ENCODE measurements around the gene KRT38. TPM values are rescaled to one million over a fixed set of nuclear protein-coding genes. Genes with fewer than 3 reads are reported as not detected.

Gene KRT38
- total RNA-seq, 1 donor: under 0.01 TPM

GRCh38 chr17:41448506-41448905 lies 7.7 kb upstream of the KRT38 start:
- Histone ChIP-seq H3K9me3 (ENCODE audit: low read depth, low read length) (peaks cover 3% of the 10 kb centered on the region), H2AFZ (ENCODE audit: low read length) (no peak overlapping the region), H3K36me3 (ENCODE audit: insufficient read depth, low read length) (no peaks in the 10 kb centered on the region), H4K20me1 (ENCODE audit: insufficient read depth, low read length) (no peaks in the 10 kb centered on the region), H3K4me1 (ENCODE audit: insufficient read depth, low read length) (peaks cover 24% of the 10 kb centered on the region), H3K79me2 (ENCODE audit: insufficient read depth, low read length) (no peaks in the 10 kb centered on the region), H3K27ac (ENCODE audit: low read depth, low read length) (no peak overlapping the region), H3K4me3 (ENCODE audit: insufficient read depth, low read length) (no peak overlapping the region), H3K4me2 (ENCODE audit: insufficient read depth, low read length) (no peak overlapping the region), H3K27me3 (ENCODE audit: insufficient read depth, low read length) (no peaks in the 10 kb centered on the region)
- no peak for DNase-seq (ENCODE audit: insufficient read length, low spot score, missing footprints)
- no peak for TF ChIP-seq CTCF (IDR thresholded peaks at IDR 0.05; ENCODE audit: extremely low read depth, low read depth, low read length)

GRCh38 chr17:41446806-41447205 lies 6.0 kb upstream of the KRT38 start:
- H2AFZ ChIP-seq (ENCODE audit: low read length): no peak overlapping the region
- peak overlapping the region; percentile 35 for H3K27ac ChIP-seq (ENCODE audit: low read depth, low read length)
- no peaks in the 10 kb centered on the region for H3K36me3 ChIP-seq (ENCODE audit: insufficient read depth, low read length)
- no peaks in the 10 kb centered on the region for H3K27me3 ChIP-seq (ENCODE audit: insufficient read depth, low read length)
- no peaks in the 10 kb centered on the region for H3K79me2 ChIP-seq (ENCODE audit: insufficient read depth, low read length)
- no peak overlapping the region for H3K4me3 ChIP-seq (ENCODE audit: insufficient read depth, low read length)
- H3K4me2 ChIP-seq (ENCODE audit: insufficient read depth, low read length): peak overlapping the region; percentile 5
- peak; percentile 86 for DNase-seq (ENCODE audit: insufficient read length, low spot score, missing footprints)
- H3K9me3 ChIP-seq (ENCODE audit: low read depth, low read length): peaks cover 3% of the 10 kb centered on the region
- H3K4me1 ChIP-seq (ENCODE audit: insufficient read depth, low read length): peaks cover 32% of the 10 kb centered on the region
- H4K20me1 ChIP-seq (ENCODE audit: insufficient read depth, low read length): no peaks in the 10 kb centered on the region
- TF ChIP-seq CTCF (IDR thresholded peaks at IDR 0.05; ENCODE audit: extremely low read depth, low read depth, low read length): no peak

GRCh38 chr17:41444640-41445039 lies 3.9 kb upstream of the KRT38 start:
- DNase-seq (ENCODE audit: insufficient read length, low spot score, missing footprints): no peak
- no peak overlapping the region for H2AFZ ChIP-seq (ENCODE audit: low read length)
- peaks cover 32% of the 10 kb centered on the region for H3K4me1 ChIP-seq (ENCODE audit: insufficient read depth, low read length)
- H3K4me2 ChIP-seq (ENCODE audit: insufficient read depth, low read length): no peak overlapping the region
- no peak for TF ChIP-seq CTCF (IDR thresholded peaks at IDR 0.05; ENCODE audit: extremely low read depth, low read depth, low read length)
- no peaks in the 10 kb centered on the region for H3K9me3 ChIP-seq (ENCODE audit: low read depth, low read length)
- H3K27me3 ChIP-seq (ENCODE audit: insufficient read depth, low read length): no peaks in the 10 kb centered on the region
- H4K20me1 ChIP-seq (ENCODE audit: insufficient read depth, low read length): no peaks in the 10 kb centered on the region
- H3K36me3 ChIP-seq (ENCODE audit: insufficient read depth, low read length): no peaks in the 10 kb centered on the region
- no peak overlapping the region for H3K27ac ChIP-seq (ENCODE audit: low read depth, low read length)
- H3K4me3 ChIP-seq (ENCODE audit: insufficient read depth, low read length): no peak overlapping the region
- H3K79me2 ChIP-seq (ENCODE audit: insufficient read depth, low read length): no peaks in the 10 kb centered on the region

GRCh38 chr17:41444186-41444585 lies 3.4 kb upstream of the KRT38 start:
- H3K4me2 ChIP-seq (ENCODE audit: insufficient read depth, low read length): no peak overlapping the region
- peak overlapping the region; percentile 9 for H3K27ac ChIP-seq (ENCODE audit: low read depth, low read length)
- no peak for TF ChIP-seq CTCF (IDR thresholded peaks at IDR 0.05; ENCODE audit: extremely low read depth, low read depth, low read length)
- H3K27me3 ChIP-seq (ENCODE audit: insufficient read depth, low read length): no peaks in the 10 kb centered on the region
- no peak for DNase-seq (ENCODE audit: insufficient read length, low spot score, missing footprints)
- H3K79me2 ChIP-seq (ENCODE audit: insufficient read depth, low read length): no peaks in the 10 kb centered on the region
- peak overlapping the region; percentile 39 for H2AFZ ChIP-seq (ENCODE audit: low read length)
- no peaks in the 10 kb centered on the region for H3K36me3 ChIP-seq (ENCODE audit: insufficient read depth, low read length)
- H3K4me3 ChIP-seq (ENCODE audit: insufficient read depth, low read length): no peak overlapping the region
- peaks cover 32% of the 10 kb centered on the region for H3K4me1 ChIP-seq (ENCODE audit: insufficient read depth, low read length)
- no peaks in the 10 kb centered on the region for H4K20me1 ChIP-seq (ENCODE audit: insufficient read depth, low read length)
- H3K9me3 ChIP-seq (ENCODE audit: low read depth, low read length): no peaks in the 10 kb centered on the region
